GM19468 (cell line): ENCODE results near the gene SATB2.

Experiments
- ATAC-seq: cut with Tn5 transposase; IDR thresholded peaks from one replicate; pipeline ENCODE4 v1.9.1; 2021; ENCODE audit warnings: mild to moderate bottlenecking, moderate library complexity, moderate number of reproducible peaks; ENCODE audit not compliant: unreplicated experiment; ENCODE audit errors: extremely low read depth

Gene SATB2

GRCh38 chr2:199409759-199410529 is 47.8 kb downstream of the SATB2 start:
- ATAC-seq = no peak

GRCh38 chr2:199407421-199407820 is 50.3 kb downstream of the SATB2 start:
- ATAC-seq = no peak

GRCh38 chr2:199405241-199405640 is 52.5 kb downstream of the SATB2 start:
- ATAC-seq = no peak

GRCh38 chr2:199404841-199405240 is 52.9 kb downstream of the SATB2 start:
- ATAC-seq = no peak

GRCh38 chr2:199395311-199395710 is 62.4 kb downstream of the SATB2 start:
- ATAC-seq = no peak

- ATAC-seq = no peak
Measured at GRCh38 chr2:199392363-199392762, 65.4 kb downstream of the SATB2 start.

- no peak for ATAC-seq
Measured at GRCh38 chr2:199388728-199389268, 68.9 kb downstream of the SATB2 start.

GRCh38 chr2:199384043-199384442 is 73.7 kb downstream of the SATB2 start:
- ATAC-seq = no peak

GRCh38 chr2:199383021-199383420 is 74.7 kb downstream of the SATB2 start:
- no peak for ATAC-seq

GRCh38 chr2:199382091-199382490 is 75.6 kb downstream of the SATB2 start:
- ATAC-seq = no peak

GRCh38 chr2:199381531-199381930 is 76.2 kb downstream of the SATB2 start:
- no peak for ATAC-seq

GRCh38 chr2:199378948-199379650 is 78.6 kb downstream of the SATB2 start:
- no peak for ATAC-seq

GRCh38 chr2:199370150-199370780 is 87.5 kb downstream of the SATB2 start:
- no peak for ATAC-seq

GRCh38 chr2:199366406-199366805 is 91.3 kb downstream of the SATB2 start:
- no peak for ATAC-seq

GRCh38 chr2:199364153-199364552 is 93.6 kb downstream of the SATB2 start:
- no peak for ATAC-seq

- ATAC-seq = no peak
Measured at GRCh38 chr2:199356412-199356811, 101.3 kb downstream of the SATB2 start.

- ATAC-seq = no peak
Measured at GRCh38 chr2:199348871-199349270, 108.9 kb downstream of the SATB2 start.

GRCh38 chr2:199344012-199344411 is 113.7 kb downstream of the SATB2 start:
- ATAC-seq = no peak

GRCh38 chr2:199342334-199342733 is 115.4 kb downstream of the SATB2 start:
- ATAC-seq = no peak

- no peak for ATAC-seq
Measured at GRCh38 chr2:199341123-199341522, 116.6 kb downstream of the SATB2 start.
